ENCODE measurements around the gene C19orf25.

- no peak for TF ChIP-seq CTCF (IDR thresholded peaks at IDR 0.05 in 2 of 3, conservative IDR thresholded peaks at IDR 0.05 in 1 of 3; ENCODE audit: insufficient read depth in 2 of 3, low read depth in 1 of 3, low read length in 3 of 3)
- TF ChIP-seq NFRKB (IDR thresholded peaks at IDR 0.05; ENCODE audit: low read depth) = no peak
- no peak for TF ChIP-seq ZNF707 (CRISPR knock-in tag; conservative IDR thresholded peaks at IDR 0.05)
- no peak for TF ChIP-seq TEAD4 (IDR thresholded peaks at IDR 0.05; ENCODE audit: low read length)
- no peak for TF ChIP-seq TEAD4 (CRISPR knock-in tag; IDR thresholded peaks at IDR 0.05; ENCODE audit: borderline replicate concordance)
- TF ChIP-seq RBM39 (optimal IDR thresholded peaks at IDR 0.05; ENCODE audit: low read depth, low read length) = no peak
- TF ChIP-seq, protein P1, sequence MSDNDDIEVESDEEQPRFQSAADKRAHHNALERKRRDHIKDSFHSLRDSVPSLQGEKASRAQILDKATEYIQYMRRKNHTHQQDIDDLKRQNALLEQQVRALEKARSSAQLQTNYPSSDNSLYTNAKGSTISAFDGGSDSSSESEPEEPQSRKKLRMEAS (CRISPR knock-in tag; IDR thresholded peaks at IDR 0.05) = no peak
- TF ChIP-seq NFIC (IDR thresholded peaks at IDR 0.05) = no peak
Measured at GRCh38 chr19:1447504-1447903, 31.5 kb downstream of the C19orf25 start.

All from K562 (cell line).